ENCODE results near the gene MYO1F. TPM values are rescaled to one million over a fixed set of nuclear protein-coding genes. Genes with fewer than 3 reads are reported as not detected.

MYO1F gene
- polyA plus RNA-seq, 2 of the 4 experiments (the other 2 are of a cell fraction) = 0.23 to 0.37 TPM

DNA sequence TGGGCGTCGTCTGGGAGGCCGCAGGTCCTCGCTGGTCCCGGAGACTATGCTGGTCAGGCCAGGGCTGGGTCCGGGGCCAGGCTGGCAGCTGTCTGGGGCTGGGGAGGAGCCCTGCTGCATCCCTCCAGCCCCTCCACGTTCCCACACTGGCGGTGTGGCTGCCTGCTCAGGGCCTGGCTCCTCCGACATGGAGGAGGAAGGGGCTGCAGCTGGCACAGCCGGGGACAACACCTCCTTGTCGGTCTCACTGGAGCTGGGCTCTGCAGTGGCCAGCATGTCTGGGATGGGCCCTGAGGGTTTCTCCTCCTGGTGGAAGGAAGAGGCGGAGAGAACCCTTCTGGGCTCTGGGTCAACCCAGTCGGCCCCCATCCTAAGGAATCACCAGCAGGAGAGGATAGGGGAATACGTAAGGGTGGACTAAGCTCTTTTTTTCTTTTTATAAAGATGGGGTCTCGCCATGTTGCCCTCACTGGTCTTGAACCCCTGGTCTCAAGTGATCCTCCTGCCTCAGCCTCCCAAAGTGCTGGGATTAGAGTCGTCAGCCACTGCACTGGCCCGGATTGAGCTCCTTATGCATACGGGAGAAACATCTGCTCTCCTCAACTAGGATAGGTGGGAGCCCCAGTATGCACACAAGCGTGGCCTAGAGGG, 64.1 kb downstream of the MYO1F start:
- no peak for FAIRE-seq
- H3K27ac ChIP-seq = peak overlapping the region; percentile 94 to 99
- ATAC-seq = peak; percentile 7 to 30; a peak in 2 of 6 replicates
- H3K4me2 ChIP-seq = peak overlapping the region; percentile 90
- CTCF ChIA-PET = interaction anchor here (1.0 to 3.0 kb wide), 4 partner anchors 8 to 160 kb away, joined by 4 to 15 read pairs (median 10); no protein-coding TSS in a partner anchor
- H3K4me1 ChIP-seq = peaks cover 18% of the 10 kb centered on the region
- TF ChIP-seq FOSB (CRISPR knock-in tag; IDR thresholded peaks at IDR 0.05) = no peak
- no peak for TF ChIP-seq RNF2 (IDR thresholded peaks at IDR 0.05; ENCODE audit: borderline replicate concordance, low read depth)
- TF ChIP-seq, protein P1, sequence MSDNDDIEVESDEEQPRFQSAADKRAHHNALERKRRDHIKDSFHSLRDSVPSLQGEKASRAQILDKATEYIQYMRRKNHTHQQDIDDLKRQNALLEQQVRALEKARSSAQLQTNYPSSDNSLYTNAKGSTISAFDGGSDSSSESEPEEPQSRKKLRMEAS (IDR thresholded peaks at IDR 0.05) = no peak
- no peak for TF ChIP-seq HDAC2 (IDR thresholded peaks at IDR 0.05)
- no peak for TF ChIP-seq NR3C1 (IDR thresholded peaks at IDR 0.05)
- no peak for TF ChIP-seq MAFK (IDR thresholded peaks at IDR 0.05; ENCODE audit: partially characterized antibody)
- no peak for TF ChIP-seq SREBF2 (IDR thresholded peaks at IDR 0.05)
- TF ChIP-seq EP300 (IDR thresholded peaks at IDR 0.05) = no peak
- POLR2A ChIA-PET = interaction anchor here (0.6 to 2.0 kb wide), 15 partner anchors 7 to 178 kb away, joined by 3 to 39 read pairs (median 7); partner anchors contain the start of genes MARCHF2 and RAB11B
- no peak for DNase-seq (ENCODE audit: low read depth in 1 of 2, low spot score in 1 of 2)
- no peaks in the 10 kb centered on the region for H3K9me3 ChIP-seq
- WGBS (ENCODE audit: missing lambda C conversion rate) = 44% methylated on average over 10 of the region's 19 CpGs
- H3K4me3 ChIP-seq = peak overlapping the region; percentile 51

DNA sequence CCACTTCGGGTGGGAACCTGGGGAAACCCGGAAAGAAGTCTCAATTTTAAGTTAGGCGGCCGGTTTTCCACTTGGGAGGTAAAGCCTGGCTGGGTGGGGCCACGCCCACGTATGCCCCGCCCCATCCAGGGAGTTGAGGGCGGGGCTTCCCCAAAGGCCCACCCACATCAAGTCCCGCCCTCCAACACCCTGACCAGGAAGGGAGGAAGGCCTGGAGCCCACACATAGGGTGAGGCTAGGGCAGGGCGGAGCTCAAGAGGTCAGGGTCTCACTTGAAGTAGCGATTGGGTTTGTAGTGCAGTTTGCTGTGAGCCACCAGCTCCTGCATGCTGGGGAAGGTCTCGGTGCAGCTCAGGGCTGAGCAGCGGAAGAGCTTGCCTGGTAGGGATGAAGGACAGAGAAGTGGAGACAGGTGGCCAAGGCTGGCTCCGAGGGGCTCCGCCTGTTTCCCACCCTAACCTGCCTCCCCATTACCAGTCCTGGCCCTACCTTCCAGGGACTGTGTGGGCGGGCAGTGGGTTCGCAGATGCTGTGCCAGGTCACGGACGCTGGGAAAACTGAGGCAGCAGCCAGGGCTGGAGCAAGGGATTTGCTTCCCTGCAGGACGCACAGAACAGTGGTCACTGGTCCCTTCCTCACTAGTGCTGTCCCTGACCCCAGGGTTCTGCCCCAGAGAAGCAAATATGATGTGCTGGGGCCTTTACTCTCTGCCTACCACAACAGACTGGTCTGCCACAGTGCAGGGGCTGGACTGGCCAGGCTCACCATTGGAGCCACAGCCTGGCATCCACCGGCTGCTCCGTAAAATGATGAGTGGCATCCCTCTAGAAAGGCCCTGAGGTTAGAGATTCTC, 64.9 kb downstream of the MYO1F start:
- ChIA-PET POLR2A (interaction anchor here (1.8 to 2.0 kb wide), 2 partner anchors 69 to 100 kb away, joined by 11 to 18 read pairs; partner anchors contain the start of gene MARCHF2), CTCF (interaction anchor here (1.6 to 3.0 kb wide), 2 partner anchors 67 to 159 kb away, joined by 4 to 15 read pairs; no protein-coding TSS in a partner anchor)
- FAIRE-seq (no peak), DNase-seq (ENCODE audit: low read depth in 1 of 2, low spot score in 1 of 2) (peak; percentile 38 to 72), ATAC-seq (peak; percentile 23 to 53; a peak in 3 of 6 replicates)
- TF ChIP-seq, protein P1 (IDR thresholded peaks at IDR 0.05) = no peak
- no peak for TF ChIP-seq FOSB (CRISPR knock-in tag; IDR thresholded peaks at IDR 0.05)
- TF ChIP-seq, protein P2, sequence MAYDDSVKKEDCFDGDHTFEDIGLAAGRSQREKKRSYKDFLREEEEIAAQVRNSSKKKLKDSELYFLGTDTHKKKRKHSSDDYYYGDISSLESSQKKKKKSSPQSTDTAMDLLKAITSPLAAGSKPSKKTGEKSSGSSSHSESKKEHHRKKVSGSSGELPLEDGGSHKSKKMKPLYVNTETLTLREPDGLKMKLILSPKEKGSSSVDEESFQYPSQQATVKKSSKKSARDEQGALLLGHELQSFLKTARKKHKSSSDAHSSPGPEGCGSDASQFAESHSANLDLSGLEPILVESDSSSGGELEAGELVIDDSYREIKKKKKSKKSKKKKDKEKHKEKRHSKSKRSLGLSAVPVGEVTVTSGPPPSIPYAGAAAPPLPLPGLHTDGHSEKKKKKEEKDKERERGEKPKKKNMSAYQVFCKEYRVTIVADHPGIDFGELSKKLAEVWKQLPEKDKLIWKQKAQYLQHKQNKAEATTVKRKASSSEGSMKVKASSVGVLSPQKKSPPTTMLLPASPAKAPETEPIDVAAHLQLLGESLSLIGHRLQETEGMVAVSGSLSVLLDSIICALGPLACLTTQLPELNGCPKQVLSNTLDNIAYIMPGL (CRISPR knock-in tag; IDR thresholded peaks at IDR 0.05; ENCODE audit: borderline replicate concordance) = no peak
- no peak for TF ChIP-seq HEYL (CRISPR knock-in tag; IDR thresholded peaks at IDR 0.05)
- TF ChIP-seq RARB (CRISPR knock-in tag; IDR thresholded peaks at IDR 0.05) = no peak
- TF ChIP-seq, protein P3, sequence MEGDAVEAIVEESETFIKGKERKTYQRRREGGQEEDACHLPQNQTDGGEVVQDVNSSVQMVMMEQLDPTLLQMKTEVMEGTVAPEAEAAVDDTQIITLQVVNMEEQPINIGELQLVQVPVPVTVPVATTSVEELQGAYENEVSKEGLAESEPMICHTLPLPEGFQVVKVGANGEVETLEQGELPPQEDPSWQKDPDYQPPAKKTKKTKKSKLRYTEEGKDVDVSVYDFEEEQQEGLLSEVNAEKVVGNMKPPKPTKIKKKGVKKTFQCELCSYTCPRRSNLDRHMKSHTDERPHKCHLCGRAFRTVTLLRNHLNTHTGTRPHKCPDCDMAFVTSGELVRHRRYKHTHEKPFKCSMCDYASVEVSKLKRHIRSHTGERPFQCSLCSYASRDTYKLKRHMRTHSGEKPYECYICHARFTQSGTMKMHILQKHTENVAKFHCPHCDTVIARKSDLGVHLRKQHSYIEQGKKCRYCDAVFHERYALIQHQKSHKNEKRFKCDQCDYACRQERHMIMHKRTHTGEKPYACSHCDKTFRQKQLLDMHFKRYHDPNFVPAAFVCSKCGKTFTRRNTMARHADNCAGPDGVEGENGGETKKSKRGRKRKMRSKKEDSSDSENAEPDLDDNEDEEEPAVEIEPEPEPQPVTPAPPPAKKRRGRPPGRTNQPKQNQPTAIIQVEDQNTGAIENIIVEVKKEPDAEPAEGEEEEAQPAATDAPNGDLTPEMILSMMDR (IDR thresholded peaks at IDR 0.05) = no peak
- Histone ChIP-seq H3K4me1 (peaks cover 18% of the 10 kb centered on the region), H3K27ac (peak overlapping the region; percentile 94 to 99), H3K4me3 (no peak overlapping the region), H3K4me2 (peak overlapping the region; percentile 90), H3K9me3 (no peaks in the 10 kb centered on the region)
- 65% methylated on average over 18 of the region's 22 CpGs for WGBS (ENCODE audit: missing lambda C conversion rate)

DNA sequence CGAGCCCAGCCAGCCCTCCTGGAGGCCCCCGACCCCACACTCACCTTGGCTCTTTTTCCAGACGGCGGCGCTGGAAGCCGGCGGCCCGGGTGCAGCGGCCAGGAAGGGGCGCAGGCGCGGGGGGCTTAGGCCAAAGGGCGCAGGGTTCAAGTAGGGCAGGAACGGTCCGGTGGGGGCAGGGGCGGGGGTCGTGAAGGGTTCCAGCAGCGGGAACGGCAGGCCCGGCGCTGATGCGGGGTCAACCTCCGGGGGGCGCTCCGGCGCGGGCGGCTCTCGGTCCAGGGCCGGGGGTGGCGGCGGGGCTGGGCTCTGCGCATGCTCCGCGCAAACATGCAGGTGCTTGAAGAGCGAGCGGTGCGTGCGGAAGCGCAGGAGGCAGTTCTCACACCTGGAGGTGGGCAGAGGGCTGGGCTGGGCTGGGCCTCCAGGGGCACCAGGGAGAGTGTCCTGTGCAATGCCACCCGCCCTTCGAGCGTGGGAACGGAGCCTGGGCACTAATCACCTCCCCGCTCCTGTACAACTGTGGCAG, 65.6 kb downstream of the MYO1F start:
- POLR2A ChIA-PET = no interaction called here
- ATAC-seq (no peak), FAIRE-seq (no peak), DNase-seq (ENCODE audit: low read depth in 1 of 2, low spot score in 1 of 2) (no peak)
- no peak overlapping the region for H3K4me3 ChIP-seq
- no peaks in the 10 kb centered on the region for H3K9me3 ChIP-seq
- WGBS (ENCODE audit: missing lambda C conversion rate) = 89% methylated on average over 18 of the region's 45 CpGs
- CTCF ChIA-PET = no interaction called here
- H3K27ac ChIP-seq = peak overlapping the region in 1 of 2 experiments; percentile 99; a peak in 2 of 6 replicates
- peaks cover 18% of the 10 kb centered on the region for H3K4me1 ChIP-seq
- 0 out of 3 replicates have a peak overlapping the region, but pooled peaks have one; percentile 1 for H3K4me2 ChIP-seq
- TF ChIP-seq HEYL (CRISPR knock-in tag; IDR thresholded peaks at IDR 0.05) (no peak), TP53 (CRISPR knock-in tag; IDR thresholded peaks at IDR 0.05) (no peak), BHLHE40 (IDR thresholded peaks at IDR 0.05; ENCODE audit: low read depth, low read length) (no peak), POLR2AphosphoS2 (conservative IDR thresholded peaks at IDR 0.05; ENCODE audit: low read length) (no peak), KDM1A (IDR thresholded peaks at IDR 0.05; ENCODE audit: low read depth) (no peak), ZNF302 (CRISPR knock-in tag; IDR thresholded peaks at IDR 0.05) (no peak), MAZ (IDR thresholded peaks at IDR 0.05; ENCODE audit: borderline replicate concordance, low read depth, low read length) (no peak), NR3C1 (IDR thresholded peaks at IDR 0.05) (no peak), ZSCAN20 (CRISPR knock-in tag; IDR thresholded peaks at IDR 0.05) (no peak), CBX2 (IDR thresholded peaks at IDR 0.05; ENCODE audit: borderline replicate concordance, low read depth) (no peak), EHMT2 (IDR thresholded peaks at IDR 0.05; ENCODE audit: low read depth) (no peak)
- TF ChIP-seq, protein P4, sequence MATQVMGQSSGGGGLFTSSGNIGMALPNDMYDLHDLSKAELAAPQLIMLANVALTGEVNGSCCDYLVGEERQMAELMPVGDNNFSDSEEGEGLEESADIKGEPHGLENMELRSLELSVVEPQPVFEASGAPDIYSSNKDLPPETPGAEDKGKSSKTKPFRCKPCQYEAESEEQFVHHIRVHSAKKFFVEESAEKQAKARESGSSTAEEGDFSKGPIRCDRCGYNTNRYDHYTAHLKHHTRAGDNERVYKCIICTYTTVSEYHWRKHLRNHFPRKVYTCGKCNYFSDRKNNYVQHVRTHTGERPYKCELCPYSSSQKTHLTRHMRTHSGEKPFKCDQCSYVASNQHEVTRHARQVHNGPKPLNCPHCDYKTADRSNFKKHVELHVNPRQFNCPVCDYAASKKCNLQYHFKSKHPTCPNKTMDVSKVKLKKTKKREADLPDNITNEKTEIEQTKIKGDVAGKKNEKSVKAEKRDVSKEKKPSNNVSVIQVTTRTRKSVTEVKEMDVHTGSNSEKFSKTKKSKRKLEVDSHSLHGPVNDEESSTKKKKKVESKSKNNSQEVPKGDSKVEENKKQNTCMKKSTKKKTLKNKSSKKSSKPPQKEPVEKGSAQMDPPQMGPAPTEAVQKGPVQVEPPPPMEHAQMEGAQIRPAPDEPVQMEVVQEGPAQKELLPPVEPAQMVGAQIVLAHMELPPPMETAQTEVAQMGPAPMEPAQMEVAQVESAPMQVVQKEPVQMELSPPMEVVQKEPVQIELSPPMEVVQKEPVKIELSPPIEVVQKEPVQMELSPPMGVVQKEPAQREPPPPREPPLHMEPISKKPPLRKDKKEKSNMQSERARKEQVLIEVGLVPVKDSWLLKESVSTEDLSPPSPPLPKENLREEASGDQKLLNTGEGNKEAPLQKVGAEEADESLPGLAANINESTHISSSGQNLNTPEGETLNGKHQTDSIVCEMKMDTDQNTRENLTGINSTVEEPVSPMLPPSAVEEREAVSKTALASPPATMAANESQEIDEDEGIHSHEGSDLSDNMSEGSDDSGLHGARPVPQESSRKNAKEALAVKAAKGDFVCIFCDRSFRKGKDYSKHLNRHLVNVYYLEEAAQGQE (IDR thresholded peaks at IDR 0.05) = no peak

All from A549 (cell line).